IMR-90 (cell line): ENCODE results near the gene TCERG1L. TPM values are rescaled to one million over a fixed set of nuclear protein-coding genes. Genes with fewer than 3 reads are reported as not detected.

Experiments
- ATAC-seq: fragments of 200-7000 bp; cut with Tn5 transposase; 2 replicates; pipeline ENCODE4 v1.9.1; 2020; ENCODE audit warnings: low read depth, mild to moderate bottlenecking, moderate library complexity
- BruUV-seq: library from RNA; stranded (reverse); fragments of 400-500 nt; replicated peaks from 2 replicates; lab custom pipeline; 2021; lab: Mats Ljungman, UMichigan
- CTCF ChIA-PET: fragments of 300-600 bp; formaldehyde crosslinking; extraction: SDS; loops from one replicate; lab custom pipeline; 2021; ENCODE audit warnings: antibody characterized with exemption; lab: Yijun Ruan, JAX
- POLR2A ChIA-PET: fragments of 300-600 bp; sonication (Branson Sonifier 250); formaldehyde crosslinking; loops from one replicate; lab custom pipeline; 2022; ENCODE audit warnings: antibody characterized with exemption; ENCODE audit not compliant: unreplicated experiment; lab: Charles Lee
- DNase-seq: peaks from one replicate; pipeline ENCODE4 v3.0.0; 2013
- H2AFZ ChIP-seq: replicated peaks from 2 replicates; pipeline ENCODE3; 2013; ENCODE audit warnings: low read length, mild to moderate bottlenecking; ENCODE audit not compliant: poor library complexity
- H2AK5ac ChIP-seq: 2 replicates; pipeline ENCODE4 v1.6.1; 2013; ENCODE audit warnings: low read depth, low read length, inconsistent platforms
- H2AK9ac ChIP-seq: replicated peaks from 2 replicates; pipeline ENCODE3; 2013; ENCODE audit warnings: mild to moderate bottlenecking, low read depth, low read length, moderate library complexity; ENCODE audit not compliant: poor library complexity
- H2BK120ac ChIP-seq: 2 replicates; pipeline ENCODE4 v1.6.1; 2013; ENCODE audit warnings: low read depth, low read length, inconsistent platforms
- H2BK15ac ChIP-seq: 3 replicates; pipeline ENCODE4 v1.6.1; 2013; ENCODE audit warnings: low read depth, low read length, inconsistent platforms
- H2BK20ac ChIP-seq: 2 replicates; pipeline ENCODE4 v1.6.1; 2013; ENCODE audit warnings: low read depth, mild to moderate bottlenecking, inconsistent platforms, low read length, moderate library complexity
- H2BK5ac ChIP-seq: 2 replicates; pipeline ENCODE4 v1.6.1; 2013; ENCODE audit warnings: mild to moderate bottlenecking, low read depth, low read length, inconsistent platforms; ENCODE audit not compliant: poor library complexity, severe bottlenecking
- H3K14ac ChIP-seq: replicated peaks from 2 replicates; pipeline ENCODE4 v1.6.1; 2013; ENCODE audit warnings: low read depth, low read length, inconsistent platforms
- H3K18ac ChIP-seq: 2 replicates; pipeline ENCODE4 v1.6.1; 2013; ENCODE audit warnings: low read depth, low read length, control low read depth
- H3K23ac ChIP-seq: 2 replicates; pipeline ENCODE4 v1.6.1; 2013; ENCODE audit warnings: low read depth, low read length, inconsistent platforms
- H3K27ac ChIP-seq: 2 replicates; pipeline ENCODE4 v1.5.1; 2013; ENCODE audit warnings: mild to moderate bottlenecking, control low read depth, low read length; ENCODE audit not compliant: insufficient read depth
- H3K27me3 ChIP-seq: 2 replicates; pipeline ENCODE4 v1.6.1; 2013; ENCODE audit warnings: low read length; ENCODE audit not compliant: control insufficient read depth, insufficient read depth
- H3K36me3 ChIP-seq: 2 replicates; pipeline ENCODE4 v1.6.1; 2013; ENCODE audit warnings: low read length, mixed read lengths; ENCODE audit not compliant: control insufficient read depth, insufficient read depth
- H3K4ac ChIP-seq: 2 replicates; pipeline ENCODE4 v1.6.1; 2013; ENCODE audit warnings: low read depth, low read length, inconsistent platforms
- H3K4me1 ChIP-seq: 2 replicates; pipeline ENCODE4 v1.6.1; 2013; ENCODE audit warnings: low read length, mixed read lengths; ENCODE audit not compliant: control insufficient read depth, insufficient read depth
- H3K4me2 ChIP-seq: 2 replicates; pipeline ENCODE4 v1.6.1; 2013; ENCODE audit warnings: low read depth, mild to moderate bottlenecking, control low read depth, low read length, moderate library complexity
- H3K4me3 ChIP-seq: 2 replicates; pipeline ENCODE4 v1.5.1; 2013; ENCODE audit warnings: low read depth, mild to moderate bottlenecking, control low read depth, low read length, moderate library complexity; ENCODE audit not compliant: insufficient read depth
- H3K56ac ChIP-seq: 2 replicates; pipeline ENCODE4 v1.6.1; 2013; ENCODE audit warnings: low read length, inconsistent platforms; ENCODE audit not compliant: insufficient read depth; ENCODE audit errors: extremely low read depth
- H3K79me1 ChIP-seq, 2 experiments: 2 replicates each; pipeline ENCODE4 v1.6.1; 2013; ENCODE audit warnings: low read length in 2 of 2, inconsistent platforms in 1 of 2, low read depth in 1 of 2
- H3K9ac ChIP-seq: 2 replicates; pipeline ENCODE4 v1.6.1; 2013; ENCODE audit warnings: low read depth, low read length, control low read depth
- H3K9me1 ChIP-seq: 2 replicates; pipeline ENCODE4 v1.6.1; 2013; ENCODE audit warnings: low read length, inconsistent platforms; ENCODE audit not compliant: insufficient read depth
- H3K9me3 ChIP-seq: 2 replicates; pipeline ENCODE4 v1.6.1; 2013; ENCODE audit warnings: low read length; ENCODE audit not compliant: control insufficient read depth, insufficient read depth
- H4K20me1 ChIP-seq: 2 replicates; pipeline ENCODE4 v1.6.1; 2013; ENCODE audit warnings: low read length, inconsistent platforms; ENCODE audit not compliant: insufficient read depth
- H4K5ac ChIP-seq: 2 replicates; pipeline ENCODE4 v1.6.1; 2013; ENCODE audit warnings: mild to moderate bottlenecking, low read depth, low read length, control low read depth
- H4K8ac ChIP-seq, 2 experiments: 2 replicates each; pipeline ENCODE4 v1.6.1; 2013; ENCODE audit warnings: low read depth in 2 of 2, low read length in 2 of 2, control low read depth in 1 of 2, inconsistent platforms in 1 of 2
- H4K91ac ChIP-seq: 2 replicates; pipeline ENCODE4 v1.6.1; 2013; ENCODE audit warnings: low read depth, low read length, inconsistent platforms; ENCODE audit not compliant: insufficient read depth
- MAFK ChIP-seq: IDR thresholded peaks from 2 replicates; pipeline ENCODE4 v1.6.1; 2012; ENCODE audit warnings: low read depth, low read length, improper control_type of control experiment
- WGBS, 2 experiments: methylation state at CpG; one replicate each; pipeline versions ENCODE4 v1.1.5 to v1.1.7; 2013; ENCODE audit warnings: missing lambda C conversion rate in 2 of 2; ENCODE audit not compliant: insufficient read length in 1 of 2; ENCODE audit errors: extremely low coverage in 2 of 2; 5-methylcytosine and 5-hydroxymethylcytosine counted together
- dilution Hi-C: fragments of 300-500 bp; cut with HindIII; formaldehyde crosslinking; loops from one replicate; pipeline ENCODE4 v1.14.3; 2018; ENCODE audit warnings: low sequenced_read_pairs; ENCODE audit not compliant: unreplicated experiment
- in situ Hi-C: fragments of 300-500 bp; cut with MboI; formaldehyde crosslinking; loops from 3 replicates; pipeline ENCODE4 v1.14.3; 2019; ENCODE audit warnings: low sequenced_read_pairs, inconsistent platforms, mixed read lengths
- intact Hi-C: fragments of 100-400 bp; cut with micrococcal nuclease; formaldehyde crosslinking; loops from 2 replicates; pipeline ENCODE4 v1.10.0; 2022
- polyA plus RNA-seq, 3 experiments: library from polyadenylated mRNA; depleted of rRNA; stranded (reverse); fragments of >200 nt; gene quantifications; 2 replicates each; pipeline ENCODE4 v1.2.3, GENCODE V29; 2012; ENCODE audit warnings: low replicate concordance in 1 of 3
- total RNA-seq: library from RNA; depleted of rRNA; stranded (reverse); fragments of >200 nt; gene quantifications from 2 replicates; pipeline ENCODE4 v1.2.3, GENCODE V29; 2012
- TF ChIP-seq, protein P1 (sequence below): fragments of 150-350 bp; IDR thresholded peaks from 2 replicates; pipeline ENCODE4 v1.6.1; 2016; ENCODE audit warnings: low read depth, mild to moderate bottlenecking, low read length, moderate library complexity, borderline replicate concordance

TCERG1L gene
- total and polyA plus RNA-seq, 2 of the 4 experiments (the other 2 are of a cell fraction) = not detected

DNA sequence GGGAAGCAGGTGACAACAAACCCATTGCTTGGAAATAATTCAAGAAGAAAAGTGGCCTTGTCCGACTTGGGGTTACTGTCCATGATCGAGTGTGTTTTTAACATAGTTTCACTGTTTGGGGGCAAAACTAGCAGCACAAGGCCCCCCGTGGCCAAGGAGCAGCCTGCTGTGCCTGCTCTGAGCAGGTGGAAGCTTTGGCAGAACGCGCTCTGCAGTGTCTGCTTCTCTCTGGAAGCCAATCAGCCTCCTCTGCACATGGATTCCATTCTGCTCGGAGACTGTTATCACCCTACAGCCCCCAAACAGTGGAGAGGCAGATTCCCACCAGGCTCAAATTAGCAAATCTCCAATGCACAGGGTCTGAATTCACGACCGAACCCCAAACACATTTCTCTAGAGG, 7.3 kb upstream of the TCERG1L start:
- Histone ChIP-seq H3K79me1 (no peaks in the 10 kb centered on the region), H2BK15ac (no peak overlapping the region), H4K8ac (no peak overlapping the region), H3K9me3 (peaks cover 40% of the 10 kb centered on the region), H2BK120ac (no peak overlapping the region), H3K4me3 (no peak overlapping the region), H3K23ac (no peak overlapping the region), H3K27me3 (no peaks in the 10 kb centered on the region), H3K56ac (no peak overlapping the region), H3K27ac (no peak overlapping the region), H2AK9ac (no peak overlapping the region), H4K91ac (no peak overlapping the region), H3K36me3 (no peaks in the 10 kb centered on the region), H2AK5ac (no peak overlapping the region), H3K18ac (no peak overlapping the region), H4K5ac (no peak overlapping the region), H3K14ac (no peak overlapping the region), H3K4me2 (no peak overlapping the region), H2BK5ac (no peak overlapping the region), H3K9me1 (no peaks in the 10 kb centered on the region), H2BK20ac (no peak overlapping the region), H2AFZ (no peak overlapping the region), H3K4me1 (no peaks in the 10 kb centered on the region), H3K9ac (no peak overlapping the region), H4K20me1 (no peaks in the 10 kb centered on the region), H3K4ac (no peak overlapping the region)
- POLR2A ChIA-PET = no interaction called here
- WGBS, 2 experiments = 51% methylated on average over 3 of the region's 8 CpGs; no CpG with 5 or more reads in 1 of the 2 experiments
- in situ Hi-C loops (no loop called here), intact Hi-C loops (no loop called here), dilution Hi-C loops (no loop called here)
- DNase-seq (no peak), ATAC-seq (no peak)
- BruUV-seq = no TSS peak
- TF ChIP-seq MAFK = no peak
- TF ChIP-seq, protein P1, sequence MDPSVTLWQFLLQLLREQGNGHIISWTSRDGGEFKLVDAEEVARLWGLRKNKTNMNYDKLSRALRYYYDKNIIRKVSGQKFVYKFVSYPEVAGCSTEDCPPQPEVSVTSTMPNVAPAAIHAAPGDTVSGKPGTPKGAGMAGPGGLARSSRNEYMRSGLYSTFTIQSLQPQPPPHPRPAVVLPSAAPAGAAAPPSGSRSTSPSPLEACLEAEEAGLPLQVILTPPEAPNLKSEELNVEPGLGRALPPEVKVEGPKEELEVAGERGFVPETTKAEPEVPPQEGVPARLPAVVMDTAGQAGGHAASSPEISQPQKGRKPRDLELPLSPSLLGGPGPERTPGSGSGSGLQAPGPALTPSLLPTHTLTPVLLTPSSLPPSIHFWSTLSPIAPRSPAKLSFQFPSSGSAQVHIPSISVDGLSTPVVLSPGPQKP = no peak
- CTCF ChIA-PET = no interaction called here
